MM.1S (cell line): ENCODE results near the gene WFIKKN2.

Experiments used
- DNase-seq: peaks from one replicate; pipeline ENCODE4 v3.0.0-alpha.2; 2015
- H2AFZ ChIP-seq: fragments of 300-600 bp; sonication (generic); 2 replicates; pipeline ENCODE4 v1.6.0; 2016; ENCODE audit warnings: antibody characterized with exemption, low read length
- H3F3A ChIP-seq: fragments of 300-600 bp; sonication (generic); 2 replicates; pipeline ENCODE4 v1.6.1; 2016; ENCODE audit warnings: mild to moderate bottlenecking, antibody characterized with exemption, low read length, moderate library complexity, mixed read lengths; ENCODE audit not compliant: insufficient read depth
- H3K27ac ChIP-seq: fragments of 300-600 bp; sonication (generic); 2 replicates; pipeline ENCODE4 v1.5.1; 2016; ENCODE audit warnings: mild to moderate bottlenecking, low read length
- H3K27me3 ChIP-seq: fragments of 300-600 bp; sonication (generic); replicated peaks from 2 replicates; pipeline ENCODE4 v1.6.0; 2016; ENCODE audit warnings: low read length; ENCODE audit not compliant: insufficient read depth
- H3K36me3 ChIP-seq: fragments of 300-600 bp; sonication (generic); replicated peaks from 2 replicates; pipeline ENCODE4 v1.6.1; 2016; ENCODE audit warnings: mild to moderate bottlenecking, low read length, mixed read lengths; ENCODE audit not compliant: insufficient read depth
- H3K4me1 ChIP-seq: fragments of 300-600 bp; sonication (generic); 2 replicates; pipeline ENCODE4 v1.6.1; 2016; ENCODE audit warnings: low read length, mixed read lengths
- H3K4me2 ChIP-seq: fragments of 300-600 bp; sonication (generic); 2 replicates; pipeline ENCODE4 v1.6.0; 2016; ENCODE audit warnings: low read depth, low read length
- H3K4me3 ChIP-seq: fragments of 300-600 bp; sonication (generic); 2 replicates; pipeline ENCODE4 v1.5.1; 2016; ENCODE audit warnings: low read length, mixed read lengths
- H3K79me2 ChIP-seq: fragments of 300-600 bp; sonication (generic); 2 replicates; pipeline ENCODE4 v1.6.1; 2016; ENCODE audit warnings: mixed run types, low read length, mixed read lengths
- H3K9ac ChIP-seq: fragments of 300-600 bp; sonication (generic); 2 replicates; pipeline ENCODE4 v1.6.1; 2016; ENCODE audit warnings: low read length, mixed read lengths
- H3K9me2 ChIP-seq: fragments of 300-600 bp; sonication (generic); replicated peaks from 2 replicates; pipeline ENCODE4 v1.6.1; 2016; ENCODE audit warnings: mild to moderate bottlenecking, low read length, mixed read lengths; ENCODE audit not compliant: insufficient read depth
- H3K9me3 ChIP-seq: fragments of 300-600 bp; sonication (generic); replicated peaks from 2 replicates; pipeline ENCODE4 v1.6.1; 2016; ENCODE audit warnings: mild to moderate bottlenecking, low read length, mixed read lengths; ENCODE audit not compliant: insufficient read depth
- H4K20me1 ChIP-seq: fragments of 300-600 bp; sonication (generic); 2 replicates; pipeline ENCODE4 v1.6.1; 2016; ENCODE audit warnings: mild to moderate bottlenecking, low read length, moderate library complexity, mixed read lengths; ENCODE audit not compliant: insufficient read depth
- CTCF ChIP-seq: fragments of 300-600 bp; sonication (generic); IDR thresholded peaks from 2 replicates; pipeline ENCODE4 v1.5.1; 2016; ENCODE audit warnings: antibody characterized with exemption, low read length, mixed read lengths
- EZH2 ChIP-seq: fragments of 300-600 bp; sonication (generic); optimal IDR thresholded peaks from 2 replicates; pipeline ENCODE3; 2017; ENCODE audit warnings: low read depth, mild to moderate bottlenecking, antibody characterized with exemption, low read length, mixed read lengths
- EZH2phosphoT487 ChIP-seq: fragments of 300-600 bp; sonication (generic); IDR thresholded peaks from 2 replicates; pipeline ENCODE4 v1.6.1; 2018; ENCODE audit warnings: antibody characterized with exemption, low read length

Gene WFIKKN2

GRCh38 chr17:50834429-50835300 is 721 bp upstream of the WFIKKN2 start:
- Histone ChIP-seq H3K79me2 (no peaks in the 10 kb centered on the region), H3K9me2 (no peaks in the 10 kb centered on the region), H3K4me2 (no peak overlapping the region), H3K4me1 (peaks cover 14% of the 10 kb centered on the region), H3K36me3 (no peaks in the 10 kb centered on the region), H2AFZ (no peak overlapping the region), H4K20me1 (no peaks in the 10 kb centered on the region), H3F3A (peaks cover 10% of the 10 kb centered on the region; the same call in 1 of the 2 replicates), H3K9ac (no peak overlapping the region), H3K27ac (no peak overlapping the region), H3K9me3 (no peaks in the 10 kb centered on the region), H3K4me3 (no peak overlapping the region), H3K27me3 (no peaks in the 10 kb centered on the region)
- TF ChIP-seq EZH2phosphoT487, result no peak
- TF ChIP-seq EZH2, result no peak
- TF ChIP-seq CTCF, result no peak
- DNase-seq, result no peak

GRCh38 chr17:50836826-50837225 is 1.4 kb downstream of the WFIKKN2 start:
- Histone ChIP-seq H3K9me2 (no peaks in the 10 kb centered on the region), H3K79me2 (no peaks in the 10 kb centered on the region), H3K4me2 (no peak overlapping the region), H2AFZ (no peak overlapping the region), H4K20me1 (no peaks in the 10 kb centered on the region), H3K27ac (no peak overlapping the region), H3K27me3 (no peaks in the 10 kb centered on the region), H3K4me1 (no peaks in the 10 kb centered on the region), H3F3A (no peaks in the 10 kb centered on the region), H3K36me3 (no peaks in the 10 kb centered on the region), H3K9me3 (no peaks in the 10 kb centered on the region), H3K9ac (no peak overlapping the region), H3K4me3 (no peak overlapping the region)
- no peak for TF ChIP-seq EZH2
- no peak for TF ChIP-seq EZH2phosphoT487
- TF ChIP-seq CTCF, result no peak
- DNase-seq, result no peak

- Histone ChIP-seq H3K27me3 (no peaks in the 10 kb centered on the region), H3K36me3 (no peaks in the 10 kb centered on the region), H3K9ac (no peak overlapping the region), H3K4me1 (no peaks in the 10 kb centered on the region), H4K20me1 (no peaks in the 10 kb centered on the region), H3K9me2 (no peaks in the 10 kb centered on the region), H3K79me2 (no peaks in the 10 kb centered on the region), H3K4me2 (no peak overlapping the region), H3F3A (no peaks in the 10 kb centered on the region), H3K27ac (no peak overlapping the region), H2AFZ (no peak overlapping the region), H3K4me3 (no peak overlapping the region), H3K9me3 (no peaks in the 10 kb centered on the region)
- DNase-seq, result no peak
- no peak for TF ChIP-seq EZH2phosphoT487
- no peak for TF ChIP-seq EZH2
- TF ChIP-seq CTCF, result no peak
Observed at GRCh38 chr17:50837286-50837979, 2.0 kb downstream of the WFIKKN2 start.
